CD4-positive, alpha-beta T cell treated with Interleukin-6 at 100 ng/mL for 8 hours (primary cell): ENCODE measurements around the gene ATP5MC2.
"Not testable (repeated sequence)": the region's sequence is repeated elsewhere in the genome, so short reads cannot be mapped to it uniquely, and the experiment has no call there.

ENCODE experiments used
- DNase-seq: peaks from one replicate; pipeline ENCODE4 v3.0.0-alpha.2; 2020; ENCODE audit warnings: mixed read lengths, low spot score

Gene ATP5MC2

GRCh38 chr12:53646300-53646699 lies 29.6 kb downstream of the ATP5MC2 start:
- not testable (repeated sequence) for DNase-seq

- no peak for DNase-seq
These were observed 30.7 kb downstream of the ATP5MC2 start for GRCh38 chr12:53645165-53645564.

- no peak for DNase-seq
These were observed 31.8 kb downstream of the ATP5MC2 start for GRCh38 chr12:53644133-53644532.

- no peak for DNase-seq
These were observed 32.5 kb downstream of the ATP5MC2 start for GRCh38 chr12:53643232-53643979.

- DNase-seq, result no peak
These were observed 37.8 kb downstream of the ATP5MC2 start for GRCh38 chr12:53638057-53638456.

- DNase-seq, result no peak
These were observed 39.2 kb downstream of the ATP5MC2 start for GRCh38 chr12:53636641-53637040.

- not testable (repeated sequence) for DNase-seq
These were observed 40.2 kb downstream of the ATP5MC2 start for GRCh38 chr12:53635708-53636107.

GRCh38 chr12:53631721-53632120 lies 44.2 kb downstream of the ATP5MC2 start:
- DNase-seq, result no peak

GRCh38 chr12:53627919-53628318 lies 48.0 kb downstream of the ATP5MC2 start:
- DNase-seq, result no peak

GRCh38 chr12:53626702-53627169 lies 49.1 kb downstream of the ATP5MC2 start:
- DNase-seq, result no peak

GRCh38 chr12:53625946-53626701 lies 49.8 kb downstream of the ATP5MC2 start, which contains the start of gene ATF7:
Gene ATF7 (minus strand): TSS chr12:53626382. CDS start chr12:53601000, 25,382 bp downstream.
- peak; percentile 96 for DNase-seq

- DNase-seq, result no peak
These were observed 50.4 kb downstream of the ATP5MC2 start for GRCh38 chr12:53625373-53625945.

GRCh38 chr12:53624956-53625355 lies 50.9 kb downstream of the ATP5MC2 start:
- DNase-seq, result no peak

- no peak for DNase-seq
These were observed 51.4 kb downstream of the ATP5MC2 start for GRCh38 chr12:53624458-53624857.

GRCh38 chr12:53623548-53624385 lies 52.1 kb downstream of the ATP5MC2 start:
- DNase-seq, result no peak

- DNase-seq, result no peak
These were observed 53.2 kb downstream of the ATP5MC2 start for GRCh38 chr12:53622724-53623123.

GRCh38 chr12:53618275-53618674 lies 57.6 kb downstream of the ATP5MC2 start:
- DNase-seq, result no peak

GRCh38 chr12:53617700-53618099 lies 58.2 kb downstream of the ATP5MC2 start:
- no peak for DNase-seq

GRCh38 chr12:53616950-53617349 lies 58.9 kb downstream of the ATP5MC2 start:
- DNase-seq, result no peak
